Measurements from ENCODE around the gene AFMID.

AFMID gene

DNA sequence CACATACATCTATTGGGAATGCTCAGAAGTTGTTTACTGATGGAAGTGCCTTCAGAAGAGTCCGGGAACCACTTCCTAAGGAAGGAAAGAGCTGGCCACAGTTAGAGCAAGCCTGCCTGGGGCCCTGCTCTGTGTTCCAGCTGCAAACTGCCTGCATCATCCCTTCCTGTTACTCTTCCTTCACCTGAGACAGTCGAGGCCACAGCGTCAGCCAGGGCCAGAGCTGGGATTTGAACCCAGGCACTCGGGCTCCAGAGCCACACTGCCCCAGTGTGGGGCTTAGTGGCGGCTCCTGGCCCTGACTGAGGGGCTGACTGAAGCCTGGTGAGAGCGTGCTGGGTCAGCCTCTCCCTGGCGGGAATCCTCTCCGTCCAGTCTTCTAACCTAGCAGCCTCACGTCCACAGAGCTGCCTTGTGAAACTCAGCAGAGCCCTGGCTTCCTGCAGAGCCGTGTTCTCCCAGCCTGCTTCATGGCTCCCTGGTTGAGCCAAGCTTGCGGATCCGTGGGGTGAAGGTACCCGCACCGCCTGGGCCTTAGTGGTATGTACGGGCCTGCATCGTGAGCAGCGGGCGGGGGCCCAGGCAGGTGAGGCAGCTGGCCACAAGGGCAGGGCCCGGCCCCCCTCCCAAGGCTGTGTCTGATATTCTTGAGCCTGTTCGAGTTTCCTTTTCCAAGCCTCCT, 45.6 kb upstream of the AFMID start:
- TF ChIP-seq, protein P1, sequence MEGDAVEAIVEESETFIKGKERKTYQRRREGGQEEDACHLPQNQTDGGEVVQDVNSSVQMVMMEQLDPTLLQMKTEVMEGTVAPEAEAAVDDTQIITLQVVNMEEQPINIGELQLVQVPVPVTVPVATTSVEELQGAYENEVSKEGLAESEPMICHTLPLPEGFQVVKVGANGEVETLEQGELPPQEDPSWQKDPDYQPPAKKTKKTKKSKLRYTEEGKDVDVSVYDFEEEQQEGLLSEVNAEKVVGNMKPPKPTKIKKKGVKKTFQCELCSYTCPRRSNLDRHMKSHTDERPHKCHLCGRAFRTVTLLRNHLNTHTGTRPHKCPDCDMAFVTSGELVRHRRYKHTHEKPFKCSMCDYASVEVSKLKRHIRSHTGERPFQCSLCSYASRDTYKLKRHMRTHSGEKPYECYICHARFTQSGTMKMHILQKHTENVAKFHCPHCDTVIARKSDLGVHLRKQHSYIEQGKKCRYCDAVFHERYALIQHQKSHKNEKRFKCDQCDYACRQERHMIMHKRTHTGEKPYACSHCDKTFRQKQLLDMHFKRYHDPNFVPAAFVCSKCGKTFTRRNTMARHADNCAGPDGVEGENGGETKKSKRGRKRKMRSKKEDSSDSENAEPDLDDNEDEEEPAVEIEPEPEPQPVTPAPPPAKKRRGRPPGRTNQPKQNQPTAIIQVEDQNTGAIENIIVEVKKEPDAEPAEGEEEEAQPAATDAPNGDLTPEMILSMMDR (IDR thresholded peaks at IDR 0.05; ENCODE audit: low read depth, low read length): no peak
- H3K4me3 ChIP-seq (replicated peaks in 1 of 2; ENCODE audit: low read depth in 2 of 2, low read length in 2 of 2): no peak overlapping the region
- DNase-seq (ENCODE audit: low read depth in 2 of 2): no peak

DNA sequence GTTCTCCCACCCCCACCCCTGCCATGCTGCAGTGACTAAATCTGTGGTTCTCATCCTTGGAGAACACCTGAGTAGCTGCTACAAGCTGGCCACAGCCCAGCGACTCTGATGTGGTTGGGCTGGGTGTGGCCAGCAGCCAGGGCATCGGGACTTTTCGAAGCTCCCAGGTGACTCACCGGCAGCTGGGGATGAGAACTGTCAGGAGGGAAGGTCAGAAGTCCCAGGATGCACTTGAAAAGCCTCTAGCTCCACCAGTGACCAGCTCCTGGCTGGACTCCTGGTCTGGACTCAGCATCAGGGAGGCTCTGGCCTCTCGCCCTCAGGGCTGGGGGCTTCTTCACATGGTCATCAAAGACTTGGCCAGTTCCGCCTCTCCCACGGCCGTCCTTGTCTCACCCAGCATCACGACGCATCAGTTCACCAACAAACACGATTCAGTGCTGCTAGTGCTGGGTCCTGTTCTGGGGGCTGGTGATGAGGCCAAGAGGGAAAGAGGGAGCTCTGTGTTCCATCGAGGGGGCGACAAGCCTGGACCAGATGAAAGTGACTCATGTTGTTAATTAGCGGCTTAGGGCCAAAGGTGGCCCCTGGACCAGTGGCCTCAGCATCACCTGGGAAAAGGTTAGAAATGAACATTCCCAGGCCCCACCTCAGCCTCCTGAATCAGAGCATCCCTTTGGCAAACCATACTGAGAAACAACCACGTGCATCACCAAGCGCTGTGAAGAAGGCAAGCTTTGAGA, 44.9 kb upstream of the AFMID start:
- peak in 1 of 2 donors; percentile 62 for DNase-seq (ENCODE audit: low read depth in 2 of 2)
- TF ChIP-seq, protein P1 (IDR thresholded peaks at IDR 0.05; ENCODE audit: low read depth, low read length): no peak
- H3K4me3 ChIP-seq (replicated peaks in 1 of 2; ENCODE audit: low read depth in 2 of 2, low read length in 2 of 2): no peak overlapping the region

DNA sequence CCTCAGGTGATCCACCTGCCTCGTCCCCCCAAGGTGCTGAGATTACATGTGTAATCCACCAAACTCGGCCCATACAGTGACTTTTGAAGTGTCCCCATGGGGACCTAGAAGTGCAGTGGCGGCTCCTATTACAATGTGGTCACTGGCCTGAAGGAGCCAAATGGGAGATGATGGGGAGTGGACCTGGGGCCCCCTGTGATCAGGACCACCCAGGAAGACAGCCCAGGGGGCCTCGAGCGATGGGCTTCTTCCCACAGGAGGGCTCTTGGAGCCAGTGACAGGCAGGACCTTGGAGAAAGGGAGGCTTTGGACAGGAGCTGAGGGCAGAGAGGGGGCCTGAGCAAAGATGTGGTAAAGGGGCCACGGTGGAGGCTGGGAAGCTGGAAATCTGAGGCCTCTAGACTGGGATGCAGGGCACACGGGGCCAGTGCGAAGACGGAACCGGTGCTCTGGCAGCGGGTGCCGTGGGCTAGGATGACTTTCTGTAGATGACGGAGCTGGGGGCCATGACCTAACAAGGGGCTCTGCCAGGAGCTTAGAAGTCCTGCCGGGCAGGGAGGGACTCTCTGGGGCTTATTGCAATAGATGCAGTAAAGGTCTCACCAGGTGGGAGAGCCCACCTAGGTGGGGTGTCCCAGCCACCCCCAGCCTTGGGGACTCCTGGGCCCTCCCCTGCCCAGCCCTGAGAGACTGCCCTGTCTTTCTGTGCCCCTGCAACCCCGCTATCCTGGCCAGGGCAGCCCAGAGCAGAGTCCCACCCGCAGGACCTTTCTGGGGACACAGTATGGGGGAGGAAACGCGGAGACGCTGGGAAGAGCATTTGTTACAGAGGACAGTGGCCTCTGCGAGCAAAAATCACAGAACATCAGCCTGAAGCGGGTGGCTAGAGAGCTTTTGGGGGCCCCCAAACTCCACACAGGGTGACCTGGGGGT, 43.7 kb upstream of the AFMID start:
- TF ChIP-seq, protein P1 (IDR thresholded peaks at IDR 0.05; ENCODE audit: low read depth, low read length): no peak
- no peak overlapping the region for H3K4me3 ChIP-seq (replicated peaks in 1 of 2; ENCODE audit: low read depth in 2 of 2, low read length in 2 of 2)
- no peak for DNase-seq (ENCODE audit: low read depth in 2 of 2)

DNA sequence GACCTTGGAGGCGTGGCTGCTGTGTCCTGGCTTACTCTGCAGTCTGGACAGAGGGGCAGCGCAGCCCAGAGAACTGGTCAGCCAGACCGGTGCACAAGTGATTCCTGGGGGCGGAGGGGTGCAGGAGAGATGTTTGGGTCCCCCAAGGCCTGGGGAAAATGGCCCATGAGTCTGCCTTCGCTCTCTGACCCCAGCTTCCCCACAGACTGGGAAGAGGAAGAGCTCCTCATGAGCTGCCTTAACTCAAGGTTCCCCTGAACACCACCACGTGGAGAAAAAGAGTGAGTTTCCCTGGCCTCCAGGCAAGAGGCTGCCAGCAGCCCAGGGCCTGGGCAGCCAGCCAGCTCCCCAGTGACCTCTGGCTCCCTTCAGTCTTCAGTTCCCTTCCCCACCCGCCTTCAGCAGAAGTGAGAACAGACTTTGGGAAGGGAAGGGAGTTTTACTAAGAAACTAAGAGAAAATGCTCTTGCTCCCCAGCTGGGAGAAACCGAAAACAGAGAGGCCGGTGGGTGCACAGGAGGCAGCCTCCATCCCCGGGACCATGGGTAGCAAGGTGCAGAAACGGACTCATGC, 42.9 kb upstream of the AFMID start:
- TF ChIP-seq, protein P1 (IDR thresholded peaks at IDR 0.05; ENCODE audit: low read depth, low read length): no peak
- DNase-seq (ENCODE audit: low read depth in 2 of 2): peak; percentile 76 to 97
- H3K4me3 ChIP-seq (replicated peaks in 1 of 2; ENCODE audit: low read depth in 2 of 2, low read length in 2 of 2): no peak overlapping the region

DNA sequence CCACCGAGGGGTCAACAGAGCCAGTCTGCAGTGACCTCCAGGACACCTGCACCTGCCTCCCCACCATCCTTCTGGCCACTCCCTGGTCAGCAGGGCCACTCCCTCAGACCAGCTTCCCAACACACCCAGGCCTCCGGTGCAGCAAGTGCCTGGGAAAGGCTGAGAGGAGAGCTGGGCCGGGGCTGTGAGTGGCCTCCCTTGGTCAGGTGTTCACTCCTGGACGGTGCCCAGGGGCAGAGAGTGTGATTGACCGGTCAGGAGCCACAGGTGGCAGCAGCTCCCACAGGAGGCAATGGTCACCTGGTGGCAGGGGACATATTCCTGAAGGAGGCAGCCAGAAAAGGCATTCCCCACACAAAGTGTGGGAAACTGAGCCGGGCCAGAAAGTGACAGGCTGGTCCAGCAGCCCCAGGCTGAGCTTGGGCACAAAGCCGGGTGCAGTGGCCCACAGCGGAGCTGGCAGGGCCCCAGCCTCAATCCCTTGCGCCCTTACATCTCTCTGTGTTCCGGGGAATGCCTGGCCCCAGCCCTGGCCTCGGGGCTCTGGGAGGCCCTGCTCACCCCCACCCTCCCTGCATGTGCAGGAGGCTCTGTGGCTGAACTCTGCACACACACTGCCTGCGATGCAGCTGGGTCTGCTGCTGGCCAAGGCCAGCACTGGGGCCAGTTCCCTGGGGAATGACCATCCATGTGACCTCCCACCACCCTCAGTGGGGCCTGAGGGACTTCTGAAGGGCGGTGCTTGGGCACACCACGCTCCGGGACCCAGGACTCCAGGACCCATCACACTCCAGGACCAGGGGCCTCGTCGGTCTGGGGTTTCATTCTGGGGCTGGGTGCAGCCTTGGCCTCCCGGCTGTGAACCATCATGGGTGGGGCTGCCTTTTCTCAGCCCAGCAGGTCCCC, 42.2 kb upstream of the AFMID start:
- H3K4me3 ChIP-seq (replicated peaks in 1 of 2; ENCODE audit: low read depth in 2 of 2, low read length in 2 of 2): no peak overlapping the region
- TF ChIP-seq, protein P1 (IDR thresholded peaks at IDR 0.05; ENCODE audit: low read depth, low read length): no peak
- DNase-seq (ENCODE audit: low read depth in 2 of 2): no peak
